ENCODE measurements around the gene PCED1B.

DNA sequence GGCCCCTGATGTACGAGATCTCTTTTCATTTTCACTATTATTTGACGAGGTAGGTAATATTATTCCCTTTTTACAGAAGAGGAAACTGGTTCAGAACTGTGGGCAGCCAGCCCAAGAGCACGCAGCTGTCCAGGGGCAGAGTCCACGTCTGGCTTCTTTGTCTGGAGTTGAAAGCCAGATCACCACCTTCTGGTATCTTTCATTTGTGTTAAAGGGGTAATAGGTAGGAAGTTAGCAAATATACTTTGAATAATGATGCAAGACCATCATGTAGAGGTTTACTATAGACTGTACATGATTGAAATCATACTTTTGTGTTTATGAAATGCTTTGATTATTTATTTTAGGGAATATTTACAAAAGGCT, 144.4 kb downstream of the PCED1B start:
- TF ChIP-seq, protein P1, sequence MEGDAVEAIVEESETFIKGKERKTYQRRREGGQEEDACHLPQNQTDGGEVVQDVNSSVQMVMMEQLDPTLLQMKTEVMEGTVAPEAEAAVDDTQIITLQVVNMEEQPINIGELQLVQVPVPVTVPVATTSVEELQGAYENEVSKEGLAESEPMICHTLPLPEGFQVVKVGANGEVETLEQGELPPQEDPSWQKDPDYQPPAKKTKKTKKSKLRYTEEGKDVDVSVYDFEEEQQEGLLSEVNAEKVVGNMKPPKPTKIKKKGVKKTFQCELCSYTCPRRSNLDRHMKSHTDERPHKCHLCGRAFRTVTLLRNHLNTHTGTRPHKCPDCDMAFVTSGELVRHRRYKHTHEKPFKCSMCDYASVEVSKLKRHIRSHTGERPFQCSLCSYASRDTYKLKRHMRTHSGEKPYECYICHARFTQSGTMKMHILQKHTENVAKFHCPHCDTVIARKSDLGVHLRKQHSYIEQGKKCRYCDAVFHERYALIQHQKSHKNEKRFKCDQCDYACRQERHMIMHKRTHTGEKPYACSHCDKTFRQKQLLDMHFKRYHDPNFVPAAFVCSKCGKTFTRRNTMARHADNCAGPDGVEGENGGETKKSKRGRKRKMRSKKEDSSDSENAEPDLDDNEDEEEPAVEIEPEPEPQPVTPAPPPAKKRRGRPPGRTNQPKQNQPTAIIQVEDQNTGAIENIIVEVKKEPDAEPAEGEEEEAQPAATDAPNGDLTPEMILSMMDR (IDR thresholded peaks at IDR 0.05; ENCODE audit: insufficient read depth, low read length, poor library complexity, severe bottlenecking): no peak
- TF ChIP-seq EZH2phosphoT487 (conservative IDR thresholded peaks at IDR 0.05; ENCODE audit: low read length): no peak
